K562 (cell line): Measurements from ENCODE around the gene STK16. TPM values are rescaled to one million over a fixed set of nuclear protein-coding genes. Genes with fewer than 3 reads are reported as not detected.

Experiments
- BRCA1 ChIP-seq, 2 experiments: fragments of 450-650 bp in 1 of 2; sonication (generic) in 1 of 2; formaldehyde crosslinking in 1 of 2; IDR thresholded peaks; 2 replicates each; pipeline versions ENCODE4 v1.5.0 to v1.6.1; 2017 to 2020; ENCODE audit warnings: mild to moderate bottlenecking in 1 of 2, missing genetic modification reagents in 1 of 2
- CTCFL ChIP-seq: IDR thresholded peaks from 2 replicates; pipeline ENCODE4 v1.6.1; 2011; ENCODE audit warnings: borderline replicate concordance, low read depth, mild to moderate bottlenecking, moderate library complexity, low read length; ENCODE audit not compliant: insufficient read depth, poor library complexity, severe bottlenecking
- FUS ChIP-seq: fragments of 200-400 bp; formaldehyde crosslinking; optimal IDR thresholded peaks from 2 replicates; pipeline ENCODE3; 2017; ENCODE audit warnings: low read depth, low read length
- IRF1 ChIP-seq: sonication (generic); formaldehyde crosslinking; IDR thresholded peaks from 2 replicates; pipeline ENCODE4 v1.8.0; 2022; ENCODE audit warnings: missing genetic modification reagents, mild to moderate bottlenecking, borderline replicate concordance
- MCM2 ChIP-seq: fragments of 450-650 bp; IDR thresholded peaks from 2 replicates; pipeline ENCODE4 v1.6.1; 2017; ENCODE audit warnings: low read depth, mild to moderate bottlenecking
- NCOA4 ChIP-seq: fragments of 450-650 bp; IDR thresholded peaks from 2 replicates; pipeline ENCODE4 v1.6.1; 2018; ENCODE audit warnings: mild to moderate bottlenecking; ENCODE audit not compliant: partially characterized antibody
- POLR2AphosphoS2 ChIP-seq: IDR thresholded peaks from 2 replicates; pipeline ENCODE4 v1.6.1; 2012; ENCODE audit warnings: low read length, improper control_type of control experiment
- SAFB ChIP-seq: fragments of 200-400 bp; formaldehyde crosslinking; IDR thresholded peaks from 2 replicates; pipeline ENCODE4 v1.6.1; 2017; ENCODE audit warnings: low read depth, low read length, borderline replicate concordance
- SMARCA4 ChIP-seq: fragments of 450-650 bp; IDR thresholded peaks from 2 replicates; pipeline ENCODE4 v1.6.1; 2016
- TCF3 ChIP-seq: sonication (generic); formaldehyde crosslinking; IDR thresholded peaks from 2 replicates; pipeline ENCODE4 v1.4.0; 2020; ENCODE audit warnings: mild to moderate bottlenecking, missing genetic modification reagents
- ZNF282 ChIP-seq: sonication (generic); formaldehyde crosslinking; IDR thresholded peaks from 2 replicates; pipeline ENCODE4 v1.8.1; 2023; ENCODE audit warnings: missing genetic modification reagents
- ZNF311 ChIP-seq: fragments of 250-450 bp; sonication (Bioruptor Pico); IDR thresholded peaks from 2 replicates; pipeline ENCODE4 v1.4.0; 2020; ENCODE audit warnings: mild to moderate bottlenecking, moderate library complexity
- ZNF639 ChIP-seq, 2 experiments: fragments of 200-800 bp in 1 of 2; sonication (Bioruptor generic) in 1 of 2; sonication (generic) in 1 of 2; formaldehyde crosslinking in 1 of 2; IDR thresholded peaks in 1 of 2; conservative IDR thresholded peaks in 1 of 2; 2 replicates each; pipeline versions ENCODE4 v1.5.0 to v1.6.1; 2016 to 2020; ENCODE audit warnings: missing compliant biosample characterization in 1 of 2, missing genetic modification characterization in 1 of 2, missing genetic modification reagents in 1 of 2
- ZNF79 ChIP-seq: fragments of 250-450 bp; sonication (Bioruptor Pico); IDR thresholded peaks from 2 replicates; pipeline ENCODE4 v1.4.0; 2020; ENCODE audit warnings: low read depth, mild to moderate bottlenecking, moderate library complexity
- polyA plus RNA-seq, 8 experiments: library from polyadenylated mRNA; depleted of rRNA in 4 of 8; stranded (reverse) in 5 of 8; unstranded in 3 of 8; fragments of >200 nt; fragmentation: Nextera tagmentation in 2 of 8; fragmentation: Illumina TruSeq in 1 of 8; extraction: Ambion mirVana in 2 of 8; extraction: Trizol in 1 of 8; gene quantifications; 2 replicates each; pipeline versions ENCODE4 v1.2.1 to v1.2.3, GENCODE V29; 2011 to 2014; ENCODE audit warnings: inconsistent platforms in 1 of 8, missing spikeins in 1 of 8
- total RNA-seq, 7 experiments: library from RNA; depleted of rRNA in 6 of 7; stranded (reverse); fragments of >200 nt in 6 of 7; fragmentation: Illumina TruSeq in 2 of 7; extraction: Trizol in 2 of 7; gene quantifications; 2 replicates each; pipeline versions ENCODE4 v1.2.1 to v1.2.3, GENCODE V29; 2011 to 2021; ENCODE audit warnings: low replicate concordance in 1 of 7
- TF ChIP-seq, protein P1 (sequence below): fragments of 200-800 bp; sonication (Bioruptor generic); IDR thresholded peaks from 2 replicates; pipeline ENCODE4 v1.6.1; 2016; ENCODE audit warnings: missing genetic modification characterization, missing compliant biosample characterization
- TF ChIP-seq, protein P2 (sequence below): fragments of 250-450 bp; sonication (Bioruptor Pico); IDR thresholded peaks from 2 replicates; pipeline ENCODE4 v1.9.0; 2021; ENCODE audit warnings: mild to moderate bottlenecking, inconsistent platforms

STK16 gene
- total and polyA plus RNA-seq, 9 of the 15 experiments (the other 6 are each of a cell fraction or from before 2014, with no cell fraction given), result 5.4 to 36.2 (median 17.8) TPM

GRCh38 chr2:219278655-219279150 lies 33.4 kb downstream of the STK16 start (continued):
- TF ChIP-seq, protein P1, sequence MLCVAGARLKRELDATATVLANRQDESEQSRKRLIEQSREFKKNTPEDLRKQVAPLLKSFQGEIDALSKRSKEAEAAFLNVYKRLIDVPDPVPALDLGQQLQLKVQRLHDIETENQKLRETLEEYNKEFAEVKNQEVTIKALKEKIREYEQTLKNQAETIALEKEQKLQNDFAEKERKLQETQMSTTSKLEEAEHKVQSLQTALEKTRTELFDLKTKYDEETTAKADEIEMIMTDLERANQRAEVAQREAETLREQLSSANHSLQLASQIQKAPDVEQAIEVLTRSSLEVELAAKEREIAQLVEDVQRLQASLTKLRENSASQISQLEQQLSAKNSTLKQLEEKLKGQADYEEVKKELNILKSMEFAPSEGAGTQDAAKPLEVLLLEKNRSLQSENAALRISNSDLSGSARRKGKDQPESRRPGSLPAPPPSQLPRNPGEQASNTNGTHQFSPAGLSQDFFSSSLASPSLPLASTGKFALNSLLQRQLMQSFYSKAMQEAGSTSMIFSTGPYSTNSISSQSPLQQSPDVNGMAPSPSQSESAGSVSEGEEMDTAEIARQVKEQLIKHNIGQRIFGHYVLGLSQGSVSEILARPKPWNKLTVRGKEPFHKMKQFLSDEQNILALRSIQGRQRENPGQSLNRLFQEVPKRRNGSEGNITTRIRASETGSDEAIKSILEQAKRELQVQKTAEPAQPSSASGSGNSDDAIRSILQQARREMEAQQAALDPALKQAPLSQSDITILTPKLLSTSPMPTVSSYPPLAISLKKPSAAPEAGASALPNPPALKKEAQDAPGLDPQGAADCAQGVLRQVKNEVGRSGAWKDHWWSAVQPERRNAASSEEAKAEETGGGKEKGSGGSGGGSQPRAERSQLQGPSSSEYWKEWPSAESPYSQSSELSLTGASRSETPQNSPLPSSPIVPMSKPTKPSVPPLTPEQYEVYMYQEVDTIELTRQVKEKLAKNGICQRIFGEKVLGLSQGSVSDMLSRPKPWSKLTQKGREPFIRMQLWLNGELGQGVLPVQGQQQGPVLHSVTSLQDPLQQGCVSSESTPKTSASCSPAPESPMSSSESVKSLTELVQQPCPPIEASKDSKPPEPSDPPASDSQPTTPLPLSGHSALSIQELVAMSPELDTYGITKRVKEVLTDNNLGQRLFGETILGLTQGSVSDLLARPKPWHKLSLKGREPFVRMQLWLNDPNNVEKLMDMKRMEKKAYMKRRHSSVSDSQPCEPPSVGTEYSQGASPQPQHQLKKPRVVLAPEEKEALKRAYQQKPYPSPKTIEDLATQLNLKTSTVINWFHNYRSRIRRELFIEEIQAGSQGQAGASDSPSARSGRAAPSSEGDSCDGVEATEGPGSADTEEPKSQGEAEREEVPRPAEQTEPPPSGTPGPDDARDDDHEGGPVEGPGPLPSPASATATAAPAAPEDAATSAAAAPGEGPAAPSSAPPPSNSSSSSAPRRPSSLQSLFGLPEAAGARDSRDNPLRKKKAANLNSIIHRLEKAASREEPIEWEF (CRISPR knock-in tag), result no peak
- no peak for TF ChIP-seq POLR2AphosphoS2
- TF ChIP-seq BRCA1 (IDR thresholded peaks at IDR 0.05), result no peak
- no peak for TF ChIP-seq BRCA1 (CRISPR knock-in tag; IDR thresholded peaks at IDR 0.05)
- TF ChIP-seq SAFB, result no peak
- no peak for TF ChIP-seq NCOA4
- TF ChIP-seq, protein P2, sequence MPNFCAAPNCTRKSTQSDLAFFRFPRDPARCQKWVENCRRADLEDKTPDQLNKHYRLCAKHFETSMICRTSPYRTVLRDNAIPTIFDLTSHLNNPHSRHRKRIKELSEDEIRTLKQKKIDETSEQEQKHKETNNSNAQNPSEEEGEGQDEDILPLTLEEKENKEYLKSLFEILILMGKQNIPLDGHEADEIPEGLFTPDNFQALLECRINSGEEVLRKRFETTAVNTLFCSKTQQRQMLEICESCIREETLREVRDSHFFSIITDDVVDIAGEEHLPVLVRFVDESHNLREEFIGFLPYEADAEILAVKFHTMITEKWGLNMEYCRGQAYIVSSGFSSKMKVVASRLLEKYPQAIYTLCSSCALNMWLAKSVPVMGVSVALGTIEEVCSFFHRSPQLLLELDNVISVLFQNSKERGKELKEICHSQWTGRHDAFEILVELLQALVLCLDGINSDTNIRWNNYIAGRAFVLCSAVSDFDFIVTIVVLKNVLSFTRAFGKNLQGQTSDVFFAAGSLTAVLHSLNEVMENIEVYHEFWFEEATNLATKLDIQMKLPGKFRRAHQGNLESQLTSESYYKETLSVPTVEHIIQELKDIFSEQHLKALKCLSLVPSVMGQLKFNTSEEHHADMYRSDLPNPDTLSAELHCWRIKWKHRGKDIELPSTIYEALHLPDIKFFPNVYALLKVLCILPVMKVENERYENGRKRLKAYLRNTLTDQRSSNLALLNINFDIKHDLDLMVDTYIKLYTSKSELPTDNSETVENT (CRISPR knock-in tag), result no peak
- no peak for TF ChIP-seq ZNF639 (CRISPR knock-in tag; conservative IDR thresholded peaks at IDR 0.05 in 1 of 2, IDR thresholded peaks at IDR 0.05 in 1 of 2)
- no peak for TF ChIP-seq TCF3
- no peak for TF ChIP-seq FUS
- TF ChIP-seq ZNF311 (CRISPR knock-in tag), result no peak
- no peak for TF ChIP-seq SMARCA4
- TF ChIP-seq ZNF79 (CRISPR knock-in tag), result no peak
- no peak for TF ChIP-seq ZNF282 (CRISPR knock-in tag)
- TF ChIP-seq IRF1 (CRISPR knock-in tag), result no peak
- TF ChIP-seq CTCFL, result no peak
- TF ChIP-seq MCM2, result no peak
